GM18870 (cell line): Measurements from ENCODE around the gene HGF.
A peak's percentile ranks its signal among the peaks of the same experiment; 100 is the strongest.
"Not testable (repeated sequence)": the region's sequence is repeated elsewhere in the genome, so short reads cannot be mapped to it uniquely, and the experiment has no call there.

ENCODE experiments used
- ATAC-seq: cut with Tn5 transposase; IDR thresholded peaks from one replicate; pipeline ENCODE4 v1.9.1; 2021; ENCODE audit warnings: moderate library complexity; ENCODE audit not compliant: unreplicated experiment

Gene HGF

DNA sequence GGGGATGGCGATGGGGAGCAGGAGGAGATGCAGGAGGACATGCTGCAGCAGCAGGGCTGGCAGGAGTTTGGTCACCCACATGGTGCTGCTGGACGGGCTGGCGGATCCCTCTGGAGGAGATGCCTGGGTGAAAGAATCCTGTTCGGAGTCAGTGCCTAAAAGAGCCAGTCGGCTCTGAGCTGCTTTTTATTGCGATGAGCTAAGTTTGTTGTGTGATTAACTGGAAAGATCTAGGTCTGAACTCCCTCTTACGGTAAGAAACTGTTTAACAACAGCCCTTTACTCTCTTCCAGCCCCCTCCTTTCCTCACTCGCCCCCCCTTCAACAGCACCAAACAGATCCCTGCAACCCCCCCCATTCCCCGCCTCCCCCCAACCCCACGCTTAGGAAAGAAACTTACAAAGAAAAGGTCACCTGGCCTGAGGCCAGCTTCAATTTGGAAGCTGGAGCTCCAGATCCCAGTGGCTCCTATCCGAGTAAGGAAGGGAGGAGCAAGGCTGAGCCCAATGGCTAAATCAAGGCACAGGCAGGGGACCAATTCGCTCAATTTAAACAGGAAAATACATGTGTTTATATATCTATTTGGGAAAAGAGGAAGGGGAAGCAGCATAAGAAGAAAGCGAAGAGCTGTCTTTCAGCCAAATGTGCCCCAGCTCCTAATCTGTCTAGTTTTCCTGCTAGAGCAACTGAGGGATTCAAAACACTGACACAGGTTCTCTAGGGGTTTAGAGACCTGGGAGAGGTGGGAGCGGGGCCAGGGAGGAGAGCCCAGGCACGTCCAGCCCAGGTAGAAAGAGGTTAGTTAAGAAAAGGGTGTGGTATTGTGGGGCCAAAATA lies at the start of gene HGF:
Gene HGF (minus strand): TSS at position 157 of the 837 bp plus-strand sequence. CDS start 76 bp downstream, at position 81.
- no peak for ATAC-seq

DNA sequence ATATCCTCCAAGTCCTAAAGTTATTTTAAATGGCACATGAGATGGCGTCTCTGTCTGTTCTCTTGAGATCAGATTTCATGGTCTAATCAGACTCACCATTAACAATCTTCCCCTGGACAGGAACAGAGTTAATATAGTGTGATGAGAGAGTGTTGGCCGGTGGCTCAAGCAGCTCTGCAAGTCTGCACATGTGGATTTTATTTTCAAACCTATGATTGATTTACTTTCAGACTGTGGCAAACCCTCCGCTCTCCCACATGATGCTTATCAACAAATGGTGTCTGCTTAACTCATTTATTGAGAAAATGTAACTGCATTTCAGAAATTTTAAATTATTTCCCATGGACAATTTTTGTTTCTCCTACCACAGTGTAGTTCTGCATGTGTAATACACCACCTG lies 46.5 kb upstream of the HGF start:
- no peak for ATAC-seq

DNA sequence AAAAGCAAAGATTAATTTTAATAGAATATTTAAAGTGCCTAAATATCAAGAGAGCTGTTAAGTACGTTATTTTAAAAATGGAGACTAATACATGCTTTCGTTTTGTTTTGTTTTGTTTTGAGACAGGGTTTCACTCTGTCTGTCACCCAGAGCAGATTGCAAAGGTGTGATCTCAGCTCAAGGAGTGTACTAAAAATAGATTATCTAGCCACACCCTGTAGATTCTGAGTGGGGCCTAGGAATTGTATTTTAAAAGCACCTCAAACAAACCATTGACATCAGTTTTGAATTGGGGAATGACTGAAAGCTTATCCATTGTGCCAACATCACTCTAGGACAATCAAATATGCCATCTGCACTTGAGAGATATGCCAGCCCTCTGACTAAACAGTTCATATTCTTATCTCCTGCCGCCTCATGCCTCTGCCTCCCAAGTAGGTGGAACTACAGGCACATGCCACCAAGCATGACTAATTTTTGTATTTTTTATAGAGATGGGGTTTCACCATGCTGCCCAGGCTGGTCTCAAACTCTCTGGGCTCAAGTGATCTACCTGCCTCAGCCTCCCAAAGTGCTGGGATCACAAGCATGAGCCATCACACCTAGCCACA lies 43.1 kb upstream of the HGF start:
- peak; percentile 99 for ATAC-seq

DNA sequence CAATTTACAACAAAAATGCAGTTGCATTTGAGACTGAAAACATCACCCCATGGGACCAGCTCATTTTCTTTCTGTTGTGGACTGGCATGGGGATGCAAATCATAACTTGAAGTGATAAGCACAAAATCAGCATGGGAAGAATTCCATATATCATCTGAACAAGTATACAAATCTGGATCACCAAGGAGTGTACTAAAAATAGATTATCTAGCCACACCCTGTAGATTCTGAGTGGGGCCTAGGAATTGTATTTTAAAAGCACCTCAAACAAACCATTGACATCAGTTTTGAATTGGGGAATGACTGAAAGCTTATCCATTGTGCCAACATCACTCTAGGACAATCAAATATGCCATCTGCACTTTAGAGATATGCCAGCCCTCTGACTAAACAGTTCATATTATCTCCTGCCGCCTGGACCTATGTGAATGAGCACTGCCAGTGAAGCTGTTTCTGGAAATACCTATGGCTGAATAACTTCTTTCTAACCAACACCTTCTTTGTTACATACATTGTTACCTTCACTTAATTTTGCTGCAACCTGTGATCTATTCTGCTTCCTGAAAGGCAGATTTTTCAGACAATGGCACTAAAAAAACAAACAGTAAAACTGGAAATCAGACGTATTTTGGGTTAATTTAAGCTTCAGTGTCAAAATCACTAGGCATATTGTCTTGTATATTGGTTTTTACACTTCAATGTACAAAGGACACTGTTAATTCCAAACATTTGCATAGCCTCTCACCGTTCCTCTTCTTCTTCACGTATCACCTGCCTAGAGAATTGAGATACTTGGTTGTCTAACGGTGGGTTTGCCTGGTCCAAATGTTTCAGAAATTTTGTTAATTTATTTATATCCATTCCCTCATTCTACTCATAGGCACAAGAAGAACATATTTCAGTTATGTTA lies 42.4 kb upstream of the HGF start:
- peak; percentile 49 for ATAC-seq

DNA sequence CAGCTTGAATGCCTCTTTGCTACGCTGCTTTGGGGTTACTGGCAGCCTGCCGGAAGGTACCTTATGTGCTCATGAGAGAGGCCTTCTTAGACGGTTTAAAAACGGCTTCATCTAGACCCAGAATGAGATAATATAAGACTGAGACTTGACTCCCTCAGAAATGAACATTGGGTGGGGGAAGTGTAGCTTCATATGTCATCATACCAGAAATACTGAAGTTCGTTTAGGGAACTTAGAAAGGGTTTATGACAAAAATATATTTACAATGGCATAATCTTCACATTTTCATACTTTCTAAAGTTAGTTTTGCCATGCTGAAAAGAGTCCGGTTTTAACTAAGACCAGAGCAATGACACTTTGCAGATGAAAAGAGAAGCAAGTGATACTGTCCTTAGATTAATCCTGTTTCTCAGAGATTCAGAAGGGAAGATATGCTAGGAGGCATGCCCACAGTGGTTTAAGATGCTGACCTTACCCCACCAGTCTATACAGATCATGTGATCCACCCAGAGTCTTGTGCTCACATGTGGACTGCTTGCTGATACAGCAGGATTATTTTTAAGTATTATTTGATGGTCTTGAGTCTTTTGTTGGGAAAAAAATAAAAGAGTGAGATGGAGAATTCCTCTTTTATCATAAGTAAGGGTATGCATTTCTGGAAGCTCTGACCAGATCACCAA lies 40.8 kb upstream of the HGF start:
- ATAC-seq, result no peak

DNA sequence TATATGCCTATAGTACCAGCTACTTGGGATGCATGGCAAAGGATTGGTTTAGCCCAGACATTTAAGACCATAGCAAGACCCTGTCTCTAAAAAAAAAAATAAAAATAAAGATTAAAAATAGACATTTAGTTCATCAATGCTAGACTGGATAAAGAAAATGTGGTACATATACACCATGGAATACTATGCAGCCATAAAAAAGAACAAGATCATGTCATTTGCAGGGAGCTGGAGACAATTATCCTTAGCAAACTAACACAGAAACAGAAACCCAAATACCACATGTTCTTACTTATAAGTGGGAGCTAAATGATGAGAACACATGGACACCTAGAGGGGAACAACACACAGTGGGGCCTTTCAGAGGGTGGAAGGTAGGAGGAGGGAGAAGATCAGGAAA lies 38.5 kb upstream of the HGF start:
- ATAC-seq, result not testable (repeated sequence)

DNA sequence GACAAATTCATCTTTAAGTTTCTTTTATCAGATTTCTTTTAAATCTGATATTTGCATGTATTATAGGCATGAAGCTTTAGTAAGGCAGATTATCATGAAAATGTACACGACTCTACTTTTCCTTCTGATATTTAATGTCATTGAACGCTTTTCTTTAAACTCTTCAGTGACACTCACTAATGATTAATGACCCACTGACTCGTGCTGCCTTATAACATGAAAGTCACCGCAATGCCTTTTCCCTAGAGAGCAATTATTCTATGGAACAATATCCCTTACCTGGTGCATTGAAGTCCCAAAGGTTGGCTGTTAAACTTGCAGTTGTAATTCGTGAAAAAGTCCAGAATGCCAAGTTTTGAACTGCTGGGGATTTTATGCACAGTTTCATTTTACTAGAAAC lies 33.4 kb upstream of the HGF start:
- ATAC-seq, result no peak

DNA sequence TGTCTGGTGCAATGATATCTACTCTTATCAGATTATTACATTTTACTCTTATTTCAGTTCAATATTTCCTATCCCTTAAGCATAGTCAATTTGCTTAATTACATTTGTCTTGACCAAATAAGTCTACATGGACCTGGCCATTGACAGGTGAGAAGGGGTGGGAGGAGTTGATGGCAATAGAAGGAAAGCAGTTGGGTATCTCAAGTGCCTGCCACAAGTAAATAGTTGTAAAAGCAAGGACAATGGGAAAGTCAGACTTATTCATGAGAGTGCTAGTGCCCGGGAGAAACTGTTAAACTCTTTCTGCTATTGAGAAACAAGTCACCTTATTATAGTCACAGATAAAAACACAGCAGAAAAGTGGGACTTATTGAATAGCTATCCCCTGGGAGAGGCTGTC lies 32.4 kb upstream of the HGF start:
- no peak for ATAC-seq

DNA sequence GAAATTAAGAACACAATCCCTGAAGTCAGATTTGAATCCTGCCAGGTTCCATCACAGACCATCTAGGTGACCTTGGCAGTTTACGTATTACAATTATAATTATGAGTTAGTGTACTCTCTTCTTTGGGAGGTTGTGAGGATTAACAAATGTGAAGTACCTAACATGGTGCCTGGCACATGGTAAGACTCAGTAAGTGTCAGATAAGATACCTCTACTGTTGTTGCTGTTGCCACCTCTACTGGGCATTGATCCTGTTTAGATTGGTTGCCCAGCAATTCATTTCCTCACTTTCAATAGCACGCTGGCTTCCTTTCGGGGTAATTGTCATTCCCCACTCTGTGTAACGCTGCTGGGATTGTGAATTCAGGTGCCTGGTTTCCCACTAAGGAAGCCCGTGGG lies 31.7 kb upstream of the HGF start:
- no peak for ATAC-seq

DNA sequence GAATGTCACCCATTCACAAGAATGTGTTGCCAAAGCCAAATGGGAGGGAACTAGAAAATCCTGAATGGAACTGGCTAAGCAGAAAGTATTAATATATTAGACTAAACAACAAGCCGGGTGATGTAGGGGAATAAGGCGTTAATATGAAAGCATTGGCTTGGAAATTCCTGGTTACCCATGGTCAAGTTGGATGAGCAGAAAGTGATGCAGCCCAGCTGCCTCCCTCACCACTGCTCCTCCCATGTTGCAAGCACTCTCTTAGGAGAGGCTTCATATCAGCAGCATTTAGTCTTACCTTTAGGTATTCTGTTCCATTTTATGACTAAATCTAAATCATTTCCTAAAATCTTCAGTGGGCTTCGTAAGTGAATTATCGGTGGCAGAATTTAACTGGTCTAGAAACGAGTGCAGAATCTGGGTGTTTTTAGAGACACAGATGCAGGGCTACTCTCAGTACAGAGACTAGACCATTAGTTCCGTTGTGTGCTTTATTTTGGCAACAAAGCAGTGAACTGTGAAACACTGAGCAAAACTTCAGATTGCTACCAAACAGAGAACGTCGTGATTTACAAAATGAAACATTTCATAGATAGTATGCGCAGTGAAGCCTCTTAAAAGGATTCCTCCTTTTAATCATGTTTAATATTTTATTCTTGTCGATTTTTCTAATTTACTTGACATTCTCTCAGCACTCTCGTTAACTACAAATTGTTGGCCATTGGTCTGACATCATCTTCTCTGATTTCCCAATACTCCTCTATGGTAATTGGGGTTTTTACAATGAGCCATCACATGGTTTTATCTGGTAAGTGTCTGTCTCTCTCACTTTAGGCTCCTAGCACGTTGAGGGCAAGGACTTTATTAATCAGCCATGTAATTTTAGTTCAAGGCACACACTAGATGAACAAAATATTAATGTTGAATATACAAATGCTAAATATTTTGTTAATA lies 22.0 kb upstream of the HGF start:
- no peak for ATAC-seq

DNA sequence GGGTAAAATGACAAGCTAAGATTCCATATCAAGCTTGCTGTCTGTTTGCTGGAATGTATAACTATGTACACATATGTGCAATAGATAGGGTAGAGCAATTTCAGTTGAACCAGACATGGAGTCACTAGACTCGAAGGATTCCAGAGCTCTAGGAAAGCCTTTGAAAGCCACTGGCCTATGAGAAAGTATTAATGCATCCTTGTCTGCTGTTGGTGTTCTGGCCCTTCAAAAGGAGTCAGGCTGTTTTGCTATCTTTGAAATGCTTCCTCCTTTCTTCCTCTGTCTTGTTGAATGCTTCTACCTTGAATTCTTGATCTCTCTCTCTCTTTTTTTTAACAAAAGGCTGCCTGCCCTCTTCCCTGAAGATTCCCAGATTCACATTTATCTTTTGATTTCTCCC lies 20.8 kb upstream of the HGF start:
- no peak for ATAC-seq

DNA sequence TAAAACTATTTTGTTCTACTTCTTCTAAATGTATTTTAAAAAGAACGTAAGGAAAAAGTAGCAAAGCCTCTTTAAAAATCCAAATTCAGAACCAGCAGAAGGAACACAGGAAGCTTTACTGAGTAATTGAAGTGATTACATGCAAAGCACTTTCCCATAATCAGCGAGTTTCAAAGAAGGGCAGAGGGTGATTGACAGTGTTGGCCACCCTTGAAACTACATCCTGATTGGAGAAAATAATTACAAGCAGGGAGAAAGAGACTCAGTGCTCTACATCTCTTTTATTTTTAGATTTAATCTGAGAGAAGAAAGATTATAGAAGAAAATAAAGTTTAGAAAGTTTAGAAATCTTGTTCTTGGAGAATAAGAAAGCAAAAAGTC lies 20.3 kb upstream of the HGF start:
- no peak for ATAC-seq

DNA sequence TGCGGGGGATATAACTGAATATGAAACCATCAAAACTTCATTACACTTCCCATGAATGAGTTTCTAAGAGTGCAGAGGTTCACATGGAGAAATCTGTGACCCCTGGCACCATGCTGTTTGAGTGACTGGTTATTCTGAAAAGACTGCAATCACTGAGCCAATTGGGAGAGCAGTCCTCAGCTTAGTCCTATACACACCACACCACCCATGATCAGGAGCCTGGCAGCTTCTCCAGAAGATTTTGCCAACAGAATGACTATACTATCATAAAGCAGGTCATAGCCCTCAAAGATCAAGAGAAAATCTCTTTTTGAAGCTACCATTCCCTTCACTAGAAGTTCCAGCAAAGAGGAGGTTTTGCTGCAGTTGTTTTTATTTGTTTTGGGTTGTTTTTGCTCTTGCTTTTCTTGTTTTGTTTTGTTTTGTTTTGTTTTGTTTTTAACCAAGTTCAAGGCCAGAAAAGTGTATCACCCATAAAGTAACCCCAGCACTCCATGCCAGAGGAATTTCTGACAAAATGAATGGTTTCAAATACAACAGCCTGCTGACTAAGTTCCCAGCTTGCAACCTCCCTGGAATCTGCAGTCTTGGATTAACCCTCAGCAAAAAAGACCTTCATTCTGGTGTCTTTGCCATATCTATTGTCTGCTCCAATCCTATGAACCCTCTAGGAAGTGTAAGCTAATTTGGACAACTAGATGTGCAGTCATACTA lies 19.7 kb upstream of the HGF start:
- no peak for ATAC-seq

DNA sequence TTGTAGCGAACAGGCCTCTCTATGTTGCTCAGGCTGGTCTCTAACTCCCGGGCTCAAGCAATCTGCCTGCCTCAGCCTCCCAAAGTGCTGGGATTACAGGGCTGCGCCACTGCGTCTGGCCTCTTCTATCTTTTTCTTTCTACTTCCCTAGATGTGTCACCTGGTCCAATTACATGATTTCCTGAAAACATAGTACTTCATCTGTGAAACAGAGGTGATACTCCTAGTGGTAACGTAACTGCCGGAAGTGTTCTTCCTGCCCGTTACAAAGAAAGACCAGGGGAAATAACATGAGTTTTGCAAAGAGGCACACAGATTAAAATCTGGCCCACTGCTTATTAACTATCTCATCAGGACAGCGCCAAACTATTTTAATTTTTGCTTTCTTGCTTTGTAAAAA lies 18.4 kb upstream of the HGF start:
- no peak for ATAC-seq

DNA sequence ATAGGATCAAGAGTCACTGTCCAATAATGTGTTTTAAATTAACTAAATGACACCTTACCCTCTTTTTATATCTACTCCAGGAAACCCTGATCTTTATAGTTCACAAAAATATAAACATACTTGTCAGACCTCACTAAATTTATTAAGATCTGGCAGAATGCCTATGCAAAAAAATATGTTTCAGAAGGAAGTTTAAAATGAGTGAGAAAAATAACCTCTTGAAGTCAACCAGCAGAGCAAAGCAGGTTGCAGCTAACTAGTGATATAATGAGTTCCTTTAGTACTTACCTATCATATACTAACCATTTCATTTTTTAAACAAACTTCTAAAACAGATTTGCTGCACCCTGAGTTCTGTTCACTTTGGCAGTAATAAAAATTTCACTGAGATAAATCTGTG lies 14.0 kb upstream of the HGF start:
- ATAC-seq, result no peak

DNA sequence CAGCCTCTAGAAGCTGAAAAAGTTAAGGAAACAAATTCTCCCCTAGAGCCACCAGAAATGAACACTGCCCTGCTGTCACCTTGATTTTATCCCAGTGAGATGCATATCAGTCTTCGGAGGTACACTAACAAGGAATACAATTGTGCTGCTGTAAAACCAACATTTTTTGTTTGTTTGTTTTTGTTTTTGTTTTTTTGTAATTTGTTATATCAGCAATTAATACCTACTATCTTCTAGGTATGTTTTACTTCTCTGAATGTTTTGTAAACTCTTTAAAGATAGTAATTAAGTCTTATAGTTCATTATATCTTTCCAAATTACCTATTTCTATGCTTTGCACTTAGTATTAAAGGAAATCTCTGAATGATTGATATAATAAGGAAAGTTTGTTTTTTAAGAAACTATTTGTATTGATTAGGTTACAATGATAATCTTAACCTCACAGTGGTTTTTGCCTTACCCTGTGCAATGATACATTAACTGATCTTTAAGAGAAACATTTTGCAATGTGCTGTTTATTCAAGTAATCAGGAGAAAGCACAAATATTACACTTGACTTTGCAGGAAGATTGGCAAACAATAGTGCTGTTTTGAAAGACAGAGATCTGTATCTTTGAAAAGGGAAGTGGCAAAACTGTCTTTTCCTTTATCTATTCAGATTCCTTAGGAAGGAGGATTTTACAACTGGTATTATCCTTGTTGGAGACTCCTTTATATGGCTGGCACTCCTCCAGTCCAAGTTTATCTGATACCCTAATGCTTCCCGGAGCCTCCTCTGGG lies 11.3 kb upstream of the HGF start:
- ATAC-seq, result no peak

DNA sequence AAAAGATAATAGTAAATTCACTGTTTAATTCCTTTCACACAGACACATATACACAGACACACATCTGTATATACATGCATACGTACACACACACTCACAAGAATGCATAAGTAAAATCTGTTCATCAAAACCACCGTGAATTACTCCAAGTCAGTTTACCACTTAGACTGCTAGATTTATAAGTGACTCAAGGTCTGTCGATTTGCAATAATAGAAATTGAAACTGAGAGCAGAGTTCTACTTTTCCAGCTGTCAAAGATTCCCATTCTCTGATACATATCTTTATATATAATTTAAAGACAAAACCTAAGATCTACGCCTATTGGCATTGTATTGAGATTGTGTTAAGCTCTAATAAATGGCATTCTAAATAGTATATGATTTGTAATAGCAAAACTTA lies 9.9 kb upstream of the HGF start:
- no peak for ATAC-seq

DNA sequence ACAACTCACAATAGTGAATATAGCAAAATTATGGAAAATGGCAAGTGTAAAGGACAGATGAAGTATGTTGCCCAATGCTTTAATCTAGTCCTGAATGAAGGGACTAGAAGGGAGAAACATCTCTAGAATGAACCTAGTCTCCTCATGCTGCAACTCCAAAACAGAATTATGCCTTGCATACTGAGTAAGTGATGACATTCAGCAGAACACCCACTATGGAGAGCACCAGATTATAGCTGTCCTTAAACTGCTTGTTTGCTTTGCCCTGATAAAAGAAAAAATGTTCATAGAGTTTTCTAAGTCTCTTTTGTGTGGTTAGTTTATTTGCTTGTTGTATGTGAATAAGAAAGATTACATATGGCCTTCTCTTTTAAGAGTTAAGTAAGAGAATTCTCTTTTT lies 7.8 kb upstream of the HGF start:
- ATAC-seq, result no peak
